ENCODE results near the gene RHOB. TPM values are rescaled to one million over a fixed set of nuclear protein-coding genes. Genes with fewer than 3 reads are reported as not detected.
"Not testable (repeated sequence)": the region's sequence is repeated elsewhere in the genome, so short reads cannot be mapped to it uniquely, and the experiment has no call there.

The RHOB gene
- total and polyA plus RNA-seq, 2 experiments from 2014 or later = 146 to 429 TPM

DNA sequence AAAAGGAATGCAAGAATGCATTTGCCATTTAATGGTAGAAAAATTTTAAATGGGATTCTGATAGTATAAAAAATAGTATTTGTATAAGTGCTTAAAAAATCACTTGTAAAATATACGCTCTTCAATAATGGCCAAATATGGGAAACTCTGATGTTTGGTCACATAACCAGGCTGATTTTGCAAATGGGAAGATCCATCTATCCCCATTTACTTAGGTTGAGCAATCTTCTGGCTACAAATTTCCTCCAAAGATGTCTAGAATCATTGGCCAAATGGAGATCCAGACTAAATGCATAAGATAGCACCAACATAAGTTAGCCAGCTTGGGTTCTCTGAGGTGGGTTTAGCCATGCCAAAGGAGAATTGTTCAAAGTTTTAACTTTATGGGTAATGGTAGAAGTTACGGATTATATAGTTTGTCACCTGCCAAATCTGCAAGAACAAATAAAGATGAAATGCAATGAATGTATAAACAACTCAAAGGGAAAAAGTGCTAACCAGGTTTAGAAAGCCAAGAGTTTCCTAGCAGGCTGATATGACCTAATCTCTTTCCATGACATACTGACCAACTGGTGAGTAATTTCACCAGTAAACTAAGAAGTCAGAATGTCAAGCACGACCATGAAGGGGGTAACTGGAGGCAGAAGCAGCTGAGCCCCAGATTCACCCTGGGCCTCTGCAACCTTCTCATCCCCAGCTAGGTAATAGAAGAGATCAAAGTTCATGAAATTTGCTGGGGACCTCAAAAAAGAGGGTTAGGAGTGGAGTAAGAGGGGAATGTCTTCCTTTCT, 10.0 kb downstream of the RHOB start:
- H3K27ac ChIP-seq = no peak overlapping the region
- no peaks in the 10 kb centered on the region for H3K36me3 ChIP-seq (replicated peaks; ENCODE audit: insufficient read depth, low read depth)
- no peak overlapping the region for H3K4me3 ChIP-seq
- no peaks in the 10 kb centered on the region for H3K9me2 ChIP-seq (replicated peaks; ENCODE audit: insufficient read depth)
- no peaks in the 10 kb centered on the region for H3K79me2 ChIP-seq
- no peaks in the 10 kb centered on the region for H4K20me1 ChIP-seq (ENCODE audit: insufficient read depth, poor library complexity, severe bottlenecking)
- DNase-seq (ENCODE audit: low spot score) = peak; percentile 37
- TF ChIP-seq EZH2 (IDR thresholded peaks at IDR 0.05; ENCODE audit: borderline replicate concordance) (no peak), EZH2phosphoT487 (IDR thresholded peaks at IDR 0.05; ENCODE audit: low read depth, severe bottlenecking, unreplicated experiment) (no peak)
- TF ChIP-seq, protein P1, sequence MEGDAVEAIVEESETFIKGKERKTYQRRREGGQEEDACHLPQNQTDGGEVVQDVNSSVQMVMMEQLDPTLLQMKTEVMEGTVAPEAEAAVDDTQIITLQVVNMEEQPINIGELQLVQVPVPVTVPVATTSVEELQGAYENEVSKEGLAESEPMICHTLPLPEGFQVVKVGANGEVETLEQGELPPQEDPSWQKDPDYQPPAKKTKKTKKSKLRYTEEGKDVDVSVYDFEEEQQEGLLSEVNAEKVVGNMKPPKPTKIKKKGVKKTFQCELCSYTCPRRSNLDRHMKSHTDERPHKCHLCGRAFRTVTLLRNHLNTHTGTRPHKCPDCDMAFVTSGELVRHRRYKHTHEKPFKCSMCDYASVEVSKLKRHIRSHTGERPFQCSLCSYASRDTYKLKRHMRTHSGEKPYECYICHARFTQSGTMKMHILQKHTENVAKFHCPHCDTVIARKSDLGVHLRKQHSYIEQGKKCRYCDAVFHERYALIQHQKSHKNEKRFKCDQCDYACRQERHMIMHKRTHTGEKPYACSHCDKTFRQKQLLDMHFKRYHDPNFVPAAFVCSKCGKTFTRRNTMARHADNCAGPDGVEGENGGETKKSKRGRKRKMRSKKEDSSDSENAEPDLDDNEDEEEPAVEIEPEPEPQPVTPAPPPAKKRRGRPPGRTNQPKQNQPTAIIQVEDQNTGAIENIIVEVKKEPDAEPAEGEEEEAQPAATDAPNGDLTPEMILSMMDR (IDR thresholded peaks at IDR 0.05; ENCODE audit: poor library complexity) = no peak
- H3K9me3 ChIP-seq (ENCODE audit: low read depth) = no peaks in the 10 kb centered on the region
- no peak overlapping the region for H3K4me2 ChIP-seq
- 85% methylated on average over 3 of the region's 3 CpGs for WGBS (ENCODE audit: low lambda C conversion rate, missing lambda C conversion rate)
- H3K27me3 ChIP-seq = no peaks in the 10 kb centered on the region
- no peaks in the 10 kb centered on the region for H3K4me1 ChIP-seq (ENCODE audit: insufficient read depth)
- H2AFZ ChIP-seq = no peak overlapping the region

DNA sequence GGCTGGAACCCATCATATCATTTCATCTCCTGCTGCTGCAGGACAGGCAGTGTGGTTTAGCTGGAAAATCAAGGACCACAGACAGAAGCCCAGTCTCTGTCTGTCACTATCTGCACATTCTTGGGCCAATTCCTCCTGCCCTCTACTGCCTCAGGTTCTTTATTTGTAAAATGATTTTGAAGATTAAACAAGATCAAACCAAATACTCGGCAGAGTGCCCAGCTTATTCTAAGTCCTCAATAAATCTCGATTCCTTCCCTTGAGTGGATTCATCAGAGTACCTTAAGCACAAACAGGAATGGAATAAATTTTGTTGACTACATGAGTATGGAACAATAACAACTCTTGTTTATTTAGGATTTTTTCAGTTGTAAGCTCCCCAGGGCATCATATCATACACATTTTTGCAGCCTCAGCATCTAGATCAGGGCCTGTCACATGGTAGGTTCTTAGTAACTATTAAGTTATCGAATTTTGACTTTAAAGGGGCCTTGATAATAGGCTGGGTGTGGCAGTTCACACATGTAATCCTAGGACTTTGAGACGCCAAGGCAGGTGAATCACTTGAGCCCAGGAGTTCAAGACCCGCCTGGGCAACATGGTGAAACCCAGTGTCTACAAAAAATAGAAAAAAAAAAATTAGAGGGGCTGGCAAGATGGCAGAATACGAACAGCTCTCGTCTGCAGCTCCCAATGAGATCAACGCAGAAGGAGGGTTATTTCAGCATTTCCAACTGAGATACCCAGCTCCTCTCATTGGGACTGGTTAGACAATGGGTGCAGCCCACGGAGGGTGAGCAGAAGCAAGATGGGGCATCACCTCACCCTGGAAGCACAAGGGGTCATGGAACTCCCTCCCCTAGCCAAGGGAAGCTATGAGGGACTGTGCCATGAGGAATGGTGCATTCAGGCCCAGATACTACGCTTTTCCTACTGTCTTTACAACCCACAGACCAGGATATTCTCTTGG, 11.1 kb downstream of the RHOB start:
- no peak overlapping the region for H3K27ac ChIP-seq
- H3K4me1 ChIP-seq (ENCODE audit: insufficient read depth) = no peaks in the 10 kb centered on the region
- H3K4me2 ChIP-seq = no peak overlapping the region
- H3K36me3 ChIP-seq (replicated peaks; ENCODE audit: insufficient read depth, low read depth) = no peaks in the 10 kb centered on the region
- 93% methylated on average over 10 of the region's 10 CpGs for WGBS (ENCODE audit: low lambda C conversion rate, missing lambda C conversion rate)
- no peak overlapping the region for H3K4me3 ChIP-seq
- no peaks in the 10 kb centered on the region for H3K9me3 ChIP-seq (ENCODE audit: low read depth)
- no peaks in the 10 kb centered on the region for H4K20me1 ChIP-seq (ENCODE audit: insufficient read depth, poor library complexity, severe bottlenecking)
- no peaks in the 10 kb centered on the region for H3K79me2 ChIP-seq
- TF ChIP-seq EZH2 (IDR thresholded peaks at IDR 0.05; ENCODE audit: borderline replicate concordance) (no peak), EZH2phosphoT487 (IDR thresholded peaks at IDR 0.05; ENCODE audit: low read depth, severe bottlenecking, unreplicated experiment) (no peak)
- TF ChIP-seq, protein P1 (IDR thresholded peaks at IDR 0.05; ENCODE audit: poor library complexity) = no peak
- H2AFZ ChIP-seq = no peak overlapping the region
- no peaks in the 10 kb centered on the region for H3K9me2 ChIP-seq (replicated peaks; ENCODE audit: insufficient read depth)
- DNase-seq (ENCODE audit: low spot score) = no peak
- H3K27me3 ChIP-seq = no peaks in the 10 kb centered on the region

DNA sequence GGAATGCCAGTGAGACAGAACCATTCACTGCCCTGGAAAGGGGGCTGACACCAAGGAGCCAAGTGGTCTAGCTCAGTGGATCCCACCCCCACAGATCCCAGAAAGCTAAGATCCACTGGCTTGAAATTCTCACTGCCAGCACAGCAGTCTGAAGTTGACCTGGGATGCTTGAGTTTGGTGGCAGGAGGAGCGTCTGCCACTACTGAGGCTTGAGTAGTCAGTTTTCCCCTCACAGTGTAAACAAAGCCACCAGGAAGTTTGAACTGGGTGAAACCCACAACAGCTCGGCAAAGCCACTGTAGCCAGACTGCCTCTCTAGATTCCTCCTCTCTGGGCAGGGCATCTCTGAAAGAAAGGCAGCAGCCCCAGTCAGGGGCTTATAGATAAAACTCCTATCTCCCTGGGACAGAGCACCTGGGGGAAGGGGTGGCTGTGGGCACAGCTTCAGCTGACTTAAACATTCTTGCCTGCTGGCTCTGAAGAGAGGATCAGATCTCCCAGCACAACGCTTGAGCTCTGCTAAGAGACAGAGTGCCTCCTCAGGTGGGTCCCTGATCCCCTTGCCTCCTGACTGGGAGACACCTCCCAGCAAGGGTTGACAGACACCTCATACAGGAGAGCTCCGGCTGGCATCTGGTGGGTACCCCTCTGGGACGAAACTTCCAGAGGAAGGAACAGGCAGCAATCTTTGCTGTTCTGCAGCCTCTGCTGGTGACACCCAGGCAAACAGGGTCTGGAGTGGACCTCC, 12.0 kb downstream of the RHOB start:
- not testable (repeated sequence) for H3K79me2 ChIP-seq; DNase-seq (ENCODE audit: low spot score); H3K27ac ChIP-seq; H3K4me3 ChIP-seq; H2AFZ ChIP-seq; H3K4me1 ChIP-seq (ENCODE audit: insufficient read depth); H3K4me2 ChIP-seq; H4K20me1 ChIP-seq (ENCODE audit: insufficient read depth, poor library complexity, severe bottlenecking); H3K9me3 ChIP-seq (ENCODE audit: low read depth); H3K27me3 ChIP-seq; H3K36me3 ChIP-seq (replicated peaks; ENCODE audit: insufficient read depth, low read depth); H3K9me2 ChIP-seq (replicated peaks; ENCODE audit: insufficient read depth)
- WGBS (ENCODE audit: low lambda C conversion rate, missing lambda C conversion rate) = 68% methylated on average over 5 of the region's 5 CpGs

All from hepatocyte (in vitro differentiated cells).